PFSK-1 (cell line): ENCODE data around the gene C5orf15.

ENCODE experiments used
- FOXP2 ChIP-seq: optimal IDR thresholded peaks from 2 replicates; pipeline ENCODE3; 2011; ENCODE audit warnings: borderline replicate concordance, control low read depth, inconsistent platforms; ENCODE audit not compliant: insufficient read depth; ENCODE audit errors: extremely low read length, extremely low read depth
- POLR2AphosphoS5 ChIP-seq: IDR thresholded peaks from 2 replicates; pipeline ENCODE4 v1.6.1; 2012; ENCODE audit warnings: low read depth, mild to moderate bottlenecking, control low read depth, low read length, moderate library complexity
- SIN3A ChIP-seq: IDR thresholded peaks from 2 replicates; pipeline ENCODE4 v1.6.1; 2012; ENCODE audit warnings: mild to moderate bottlenecking, low read length, moderate library complexity, borderline replicate concordance; ENCODE audit not compliant: insufficient read depth
- TAF1 ChIP-seq: IDR thresholded peaks from 2 replicates; pipeline ENCODE4 v1.6.1; 2012; ENCODE audit warnings: low read length, control low read depth, borderline replicate concordance; ENCODE audit not compliant: insufficient read depth
- TF ChIP-seq, protein P1 (sequence below), 2 experiments: IDR thresholded peaks; 2 replicates each; pipeline versions ENCODE4 v1.6.1 to v1.8.0; 2011 to 2012; ENCODE audit warnings: low read depth in 2 of 2, low read length in 2 of 2, control low read depth in 1 of 2, inconsistent platforms in 1 of 2, mild to moderate bottlenecking in 1 of 2, moderate library complexity in 1 of 2; ENCODE audit not compliant: insufficient read depth in 1 of 2

C5orf15 gene

DNA sequence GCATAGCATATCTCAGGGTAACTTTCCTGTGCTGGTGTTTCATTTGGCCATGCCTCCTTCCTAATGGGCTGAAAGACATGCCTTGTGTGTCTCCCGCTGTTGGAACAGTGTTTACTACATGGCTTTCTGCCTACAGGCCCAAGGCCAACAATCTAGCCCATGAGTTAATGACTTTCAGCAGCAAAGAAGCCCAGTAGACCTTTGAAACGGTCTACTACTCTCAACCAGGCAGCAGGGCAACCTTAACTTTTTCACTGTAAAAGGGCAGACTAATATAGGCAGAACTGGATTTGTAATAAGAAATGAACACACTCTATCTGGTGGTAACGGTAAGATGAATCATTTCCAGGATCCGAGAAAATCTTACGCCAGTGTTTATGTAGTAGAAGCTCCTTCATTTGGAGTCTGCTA lies 21.0 kb downstream of the C5orf15 start:
- TF ChIP-seq TAF1 (no peak), SIN3A (no peak), FOXP2 (no peak), POLR2AphosphoS5 (no peak)
- TF ChIP-seq, protein P1, sequence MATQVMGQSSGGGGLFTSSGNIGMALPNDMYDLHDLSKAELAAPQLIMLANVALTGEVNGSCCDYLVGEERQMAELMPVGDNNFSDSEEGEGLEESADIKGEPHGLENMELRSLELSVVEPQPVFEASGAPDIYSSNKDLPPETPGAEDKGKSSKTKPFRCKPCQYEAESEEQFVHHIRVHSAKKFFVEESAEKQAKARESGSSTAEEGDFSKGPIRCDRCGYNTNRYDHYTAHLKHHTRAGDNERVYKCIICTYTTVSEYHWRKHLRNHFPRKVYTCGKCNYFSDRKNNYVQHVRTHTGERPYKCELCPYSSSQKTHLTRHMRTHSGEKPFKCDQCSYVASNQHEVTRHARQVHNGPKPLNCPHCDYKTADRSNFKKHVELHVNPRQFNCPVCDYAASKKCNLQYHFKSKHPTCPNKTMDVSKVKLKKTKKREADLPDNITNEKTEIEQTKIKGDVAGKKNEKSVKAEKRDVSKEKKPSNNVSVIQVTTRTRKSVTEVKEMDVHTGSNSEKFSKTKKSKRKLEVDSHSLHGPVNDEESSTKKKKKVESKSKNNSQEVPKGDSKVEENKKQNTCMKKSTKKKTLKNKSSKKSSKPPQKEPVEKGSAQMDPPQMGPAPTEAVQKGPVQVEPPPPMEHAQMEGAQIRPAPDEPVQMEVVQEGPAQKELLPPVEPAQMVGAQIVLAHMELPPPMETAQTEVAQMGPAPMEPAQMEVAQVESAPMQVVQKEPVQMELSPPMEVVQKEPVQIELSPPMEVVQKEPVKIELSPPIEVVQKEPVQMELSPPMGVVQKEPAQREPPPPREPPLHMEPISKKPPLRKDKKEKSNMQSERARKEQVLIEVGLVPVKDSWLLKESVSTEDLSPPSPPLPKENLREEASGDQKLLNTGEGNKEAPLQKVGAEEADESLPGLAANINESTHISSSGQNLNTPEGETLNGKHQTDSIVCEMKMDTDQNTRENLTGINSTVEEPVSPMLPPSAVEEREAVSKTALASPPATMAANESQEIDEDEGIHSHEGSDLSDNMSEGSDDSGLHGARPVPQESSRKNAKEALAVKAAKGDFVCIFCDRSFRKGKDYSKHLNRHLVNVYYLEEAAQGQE (IDR thresholded peaks at IDR 0.05; ENCODE audit: insufficient read depth in 1 of 2, low read depth in 2 of 2, low read length in 2 of 2), result no peak

DNA sequence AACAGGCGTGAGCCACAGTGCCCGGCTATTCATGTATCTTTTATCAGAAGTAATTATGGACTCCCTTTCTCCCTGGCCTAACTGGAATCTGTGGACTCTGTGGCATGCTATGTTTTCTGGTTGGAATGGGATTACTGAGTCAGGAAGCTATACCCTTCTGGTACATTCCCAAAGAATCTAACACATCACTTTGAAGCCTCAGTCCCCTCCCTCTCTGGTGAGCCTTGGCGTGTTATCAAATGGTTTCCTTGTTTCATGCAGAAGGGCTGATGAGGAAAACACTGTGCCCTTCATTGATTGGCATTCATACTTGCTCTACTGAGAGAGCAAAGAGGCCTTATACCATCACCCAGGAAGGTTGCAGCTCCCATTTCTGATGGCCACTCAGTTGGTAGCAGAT lies 22.9 kb downstream of the C5orf15 start:
- TF ChIP-seq SIN3A (no peak), POLR2AphosphoS5 (no peak), FOXP2 (no peak), TAF1 (no peak)
- TF ChIP-seq, protein P1 (IDR thresholded peaks at IDR 0.05; ENCODE audit: insufficient read depth in 1 of 2, low read depth in 2 of 2, low read length in 2 of 2), result no peak

DNA sequence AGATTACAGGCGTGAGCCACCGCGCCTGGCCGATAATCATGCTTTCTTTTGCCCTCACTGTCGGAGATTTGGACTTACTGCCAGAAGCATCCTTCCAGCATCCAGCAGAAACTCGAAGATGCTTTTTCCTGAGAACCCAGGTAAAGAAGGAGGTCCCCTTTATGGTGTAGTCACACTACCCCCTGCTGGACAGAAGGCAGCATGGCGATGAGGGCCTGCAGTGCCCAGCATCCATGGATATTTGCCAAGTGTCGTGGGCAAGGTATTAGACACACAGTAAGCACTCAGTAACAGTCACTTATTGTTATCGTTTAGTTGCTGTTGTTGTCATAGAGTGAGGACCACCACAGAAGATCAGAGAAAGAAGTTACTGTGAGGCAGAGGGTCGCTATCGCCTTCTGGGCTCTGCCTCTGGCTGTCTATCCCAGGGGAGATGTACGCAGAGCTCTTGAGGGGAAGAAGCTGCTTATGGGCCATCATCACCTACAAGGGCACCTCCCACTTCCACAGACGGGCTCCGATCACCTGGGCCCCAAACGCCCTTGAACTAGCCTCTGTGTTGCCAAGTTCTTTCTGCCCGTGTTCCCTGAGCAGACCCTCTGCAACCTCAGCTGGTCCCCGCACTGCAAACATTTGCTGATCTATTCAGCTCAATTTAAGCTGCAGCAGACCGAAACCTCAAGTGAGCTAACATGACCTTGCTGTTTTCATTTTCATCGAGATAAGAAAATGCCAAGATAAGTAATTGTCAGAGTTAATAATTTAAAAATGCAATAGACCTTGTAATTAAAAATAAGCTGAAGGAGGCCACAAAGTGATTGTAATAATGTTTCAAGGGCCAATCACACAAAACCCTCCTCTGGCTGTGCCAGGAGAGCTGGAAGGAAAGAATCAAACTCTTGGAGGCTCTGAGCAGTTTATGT lies 23.9 kb downstream of the C5orf15 start:
- TF ChIP-seq, protein P1 (IDR thresholded peaks at IDR 0.05; ENCODE audit: insufficient read depth in 1 of 2, low read depth in 2 of 2, low read length in 2 of 2), result no peak
- TF ChIP-seq POLR2AphosphoS5, result no peak
- no peak for TF ChIP-seq TAF1
- TF ChIP-seq FOXP2, result no peak
- TF ChIP-seq SIN3A, result no peak

DNA sequence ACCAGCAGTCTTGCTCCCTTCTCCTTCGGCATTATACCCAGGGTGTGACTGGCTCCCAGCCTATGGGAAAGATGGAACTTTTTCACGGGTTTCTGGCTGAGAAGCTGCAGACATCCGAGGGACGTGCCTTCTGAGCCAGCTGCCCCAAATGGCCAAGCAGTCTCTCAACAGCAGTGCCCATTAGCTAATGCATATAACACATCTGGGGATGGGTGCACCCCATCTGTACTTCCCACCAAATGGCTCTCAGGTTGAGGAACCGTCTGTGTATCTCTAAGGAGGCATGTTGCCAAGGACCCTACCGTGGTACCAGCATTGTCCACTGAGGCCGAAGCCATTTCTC lies 25.0 kb downstream of the C5orf15 start:
- TF ChIP-seq, protein P1 (IDR thresholded peaks at IDR 0.05; ENCODE audit: insufficient read depth in 1 of 2, low read depth in 2 of 2, low read length in 2 of 2), result no peak
- no peak for TF ChIP-seq SIN3A
- TF ChIP-seq FOXP2, result no peak
- no peak for TF ChIP-seq TAF1
- no peak for TF ChIP-seq POLR2AphosphoS5
